Spleen (tissue), 7 donors: ENCODE results near the gene MYLK4.

Experiments
- POLR2A ChIP-seq, 3 donors: fragments of 450-650 bp; IDR thresholded peaks; one replicate each; pipeline ENCODE4 v1.5.1; 2017; ENCODE audit warnings: antibody characterized with exemption in 3 of 3, mild to moderate bottlenecking in 1 of 3
- TF ChIP-seq, protein P1 (sequence below), 11 experiments: fragments of 200-600 bp in 7 of 11; fragments of 450-650 bp in 4 of 11; sonication (generic) in 4 of 11; IDR thresholded peaks in 8 of 11; conservative IDR thresholded peaks in 3 of 11; 1 replicate in 7 of 11; 2 replicates in 4 of 11; pipeline versions ENCODE4 v1.4.0 to v1.8.0; 2016 to 2021; ENCODE audit warnings: antibody characterized with exemption in 11 of 11, inconsistent platforms in 4 of 11, mild to moderate bottlenecking in 1 of 11
- donor health status: DM: no; HTN: no; CAD: no; lungs with moderate emphysema.
- donor health status: DM: no; HTN: no; CAD: no.
- donor health status: DM: no; HTN: no; CAD: no.

DNA sequence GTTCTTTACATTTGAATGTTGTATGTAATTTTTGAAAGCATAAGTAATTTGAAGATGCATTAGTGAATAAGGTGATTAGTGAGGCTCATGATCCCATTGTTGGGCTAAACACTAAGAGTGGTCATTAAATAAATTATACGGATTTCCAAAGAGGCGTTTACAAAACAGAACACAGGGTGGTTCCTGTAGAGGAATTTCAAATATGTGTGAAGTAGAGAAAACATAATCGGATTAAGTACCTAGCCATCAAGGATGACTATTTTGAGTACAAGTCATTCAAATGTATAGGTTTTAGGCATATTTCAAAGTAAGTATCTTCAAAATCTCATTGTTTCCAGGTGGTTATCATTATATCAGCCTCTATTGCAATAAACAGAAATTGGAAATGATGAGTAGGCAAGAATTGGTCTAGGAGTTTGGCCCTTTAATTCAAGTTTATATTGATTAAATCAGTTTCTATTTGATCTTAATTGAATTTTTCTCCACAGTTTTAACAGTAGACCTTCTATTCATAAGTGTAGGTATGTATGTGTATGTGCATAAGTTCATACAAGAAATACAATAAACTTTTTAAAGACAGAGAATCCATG lies 94.8 kb downstream of the MYLK4 start:
- TF ChIP-seq, protein P1, sequence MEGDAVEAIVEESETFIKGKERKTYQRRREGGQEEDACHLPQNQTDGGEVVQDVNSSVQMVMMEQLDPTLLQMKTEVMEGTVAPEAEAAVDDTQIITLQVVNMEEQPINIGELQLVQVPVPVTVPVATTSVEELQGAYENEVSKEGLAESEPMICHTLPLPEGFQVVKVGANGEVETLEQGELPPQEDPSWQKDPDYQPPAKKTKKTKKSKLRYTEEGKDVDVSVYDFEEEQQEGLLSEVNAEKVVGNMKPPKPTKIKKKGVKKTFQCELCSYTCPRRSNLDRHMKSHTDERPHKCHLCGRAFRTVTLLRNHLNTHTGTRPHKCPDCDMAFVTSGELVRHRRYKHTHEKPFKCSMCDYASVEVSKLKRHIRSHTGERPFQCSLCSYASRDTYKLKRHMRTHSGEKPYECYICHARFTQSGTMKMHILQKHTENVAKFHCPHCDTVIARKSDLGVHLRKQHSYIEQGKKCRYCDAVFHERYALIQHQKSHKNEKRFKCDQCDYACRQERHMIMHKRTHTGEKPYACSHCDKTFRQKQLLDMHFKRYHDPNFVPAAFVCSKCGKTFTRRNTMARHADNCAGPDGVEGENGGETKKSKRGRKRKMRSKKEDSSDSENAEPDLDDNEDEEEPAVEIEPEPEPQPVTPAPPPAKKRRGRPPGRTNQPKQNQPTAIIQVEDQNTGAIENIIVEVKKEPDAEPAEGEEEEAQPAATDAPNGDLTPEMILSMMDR (IDR thresholded peaks at IDR 0.05 in 8 of 11, conservative IDR thresholded peaks at IDR 0.05 in 3 of 11), result no peak
- TF ChIP-seq POLR2A (IDR thresholded peaks at IDR 0.05), result no peak
